NCI-H2081 treated with DMSO at 0.1 percent for 48 hours (cell line): ENCODE data around the gene PRKCZ.

Source experiments
- DNase-seq: peaks from one replicate; lab custom pipeline; 2025; lab: John Stamatoyannopoulos, UW

Gene PRKCZ

DNA sequence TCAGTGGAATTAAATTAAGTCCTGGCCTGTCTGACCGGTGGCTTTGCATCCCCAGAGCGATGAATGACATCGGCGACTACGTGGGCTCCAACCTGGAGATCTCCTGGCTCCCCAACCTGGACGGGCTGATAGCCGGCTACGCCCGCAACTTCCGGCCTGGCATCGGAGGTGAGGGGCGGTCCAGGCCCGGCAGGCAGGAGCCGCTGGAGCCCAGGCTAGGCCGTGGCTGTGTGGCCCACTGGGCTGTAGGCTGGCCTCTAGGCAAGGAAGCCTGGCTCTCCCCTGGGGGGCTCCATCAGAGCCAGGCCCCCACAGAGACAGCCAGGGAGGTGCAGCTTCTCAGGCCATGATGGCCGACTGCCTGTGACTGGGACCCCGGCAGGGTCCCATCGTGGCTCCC, 25.3 kb upstream of the PRKCZ start:
- DNase-seq, result no peak

DNA sequence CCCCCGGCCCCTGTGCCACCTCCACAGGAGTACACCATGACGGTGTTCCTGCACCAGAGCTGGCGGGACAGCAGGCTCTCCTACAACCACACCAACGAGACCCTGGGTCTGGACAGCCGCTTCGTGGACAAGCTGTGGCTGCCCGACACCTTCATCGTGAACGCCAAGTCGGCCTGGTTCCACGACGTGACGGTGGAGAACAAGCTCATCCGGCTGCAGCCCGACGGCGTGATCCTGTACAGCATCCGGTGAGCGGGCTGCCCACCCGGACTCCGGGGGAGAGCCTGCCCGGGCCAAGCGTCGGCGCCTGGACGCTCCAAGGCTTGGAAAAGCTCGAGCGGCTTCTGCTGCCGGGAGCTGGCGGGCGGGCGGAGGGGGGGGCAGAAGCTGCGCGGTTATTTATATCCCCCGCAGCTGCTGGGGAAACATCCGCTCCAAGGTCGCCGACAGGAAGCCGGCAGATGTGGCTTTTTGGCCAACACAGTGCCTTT, 24.7 kb upstream of the PRKCZ start:
- DNase-seq, result no peak

GRCh38 chr1:2027961-2028583, 22.1 kb upstream of the PRKCZ start:
- DNase-seq, result no peak

DNA sequence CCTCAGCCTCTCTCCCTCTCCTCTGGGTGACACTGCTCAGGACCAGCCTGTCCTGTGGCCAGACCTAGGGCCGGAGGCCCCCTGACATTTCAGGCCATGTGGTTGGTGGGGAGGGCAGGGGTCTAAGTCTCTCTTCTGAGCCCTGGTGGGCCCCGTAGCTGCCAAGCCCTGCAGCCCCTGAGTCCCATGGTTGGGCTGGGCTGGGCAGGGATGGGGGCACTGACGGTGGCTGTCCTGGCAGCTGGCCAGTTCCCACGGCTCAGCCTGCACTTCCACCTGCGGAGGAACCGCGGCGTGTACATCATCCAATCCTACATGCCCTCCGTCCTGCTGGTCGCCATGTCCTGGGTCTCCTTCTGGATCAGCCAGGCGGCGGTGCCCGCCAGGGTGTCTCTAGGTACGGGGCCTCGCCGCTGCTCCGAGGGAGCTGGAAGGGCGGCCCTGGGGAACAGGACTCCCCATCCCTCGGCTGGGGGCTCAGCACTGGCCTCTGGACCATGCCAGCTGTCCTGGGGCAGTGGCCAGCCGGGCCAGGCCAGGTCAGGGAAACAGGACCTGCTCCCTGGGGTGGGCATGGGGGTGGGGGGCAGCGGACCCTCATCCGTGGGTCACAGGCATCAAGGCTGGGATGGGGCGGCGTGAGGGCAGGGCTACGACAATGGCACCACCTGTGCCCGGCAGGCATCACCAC, 21.2 kb upstream of the PRKCZ start:
- DNase-seq, result no peak

DNA sequence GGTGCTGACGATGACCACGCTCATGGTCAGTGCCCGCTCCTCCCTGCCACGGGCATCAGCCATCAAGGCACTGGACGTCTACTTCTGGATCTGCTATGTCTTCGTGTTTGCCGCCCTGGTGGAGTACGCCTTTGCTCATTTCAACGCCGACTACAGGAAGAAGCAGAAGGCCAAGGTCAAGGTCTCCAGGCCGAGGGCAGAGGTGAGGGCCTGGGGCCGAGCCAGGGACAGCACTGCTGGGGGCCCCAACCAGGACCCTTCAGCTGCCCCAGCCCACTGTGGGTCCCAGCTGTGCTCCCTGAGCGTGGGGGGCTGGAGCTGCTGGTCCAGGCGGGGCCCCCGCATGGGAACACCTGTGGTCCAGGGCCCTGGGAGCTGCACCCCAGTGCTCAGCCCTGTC, 20.6 kb upstream of the PRKCZ start:
- DNase-seq, result no peak

DNA sequence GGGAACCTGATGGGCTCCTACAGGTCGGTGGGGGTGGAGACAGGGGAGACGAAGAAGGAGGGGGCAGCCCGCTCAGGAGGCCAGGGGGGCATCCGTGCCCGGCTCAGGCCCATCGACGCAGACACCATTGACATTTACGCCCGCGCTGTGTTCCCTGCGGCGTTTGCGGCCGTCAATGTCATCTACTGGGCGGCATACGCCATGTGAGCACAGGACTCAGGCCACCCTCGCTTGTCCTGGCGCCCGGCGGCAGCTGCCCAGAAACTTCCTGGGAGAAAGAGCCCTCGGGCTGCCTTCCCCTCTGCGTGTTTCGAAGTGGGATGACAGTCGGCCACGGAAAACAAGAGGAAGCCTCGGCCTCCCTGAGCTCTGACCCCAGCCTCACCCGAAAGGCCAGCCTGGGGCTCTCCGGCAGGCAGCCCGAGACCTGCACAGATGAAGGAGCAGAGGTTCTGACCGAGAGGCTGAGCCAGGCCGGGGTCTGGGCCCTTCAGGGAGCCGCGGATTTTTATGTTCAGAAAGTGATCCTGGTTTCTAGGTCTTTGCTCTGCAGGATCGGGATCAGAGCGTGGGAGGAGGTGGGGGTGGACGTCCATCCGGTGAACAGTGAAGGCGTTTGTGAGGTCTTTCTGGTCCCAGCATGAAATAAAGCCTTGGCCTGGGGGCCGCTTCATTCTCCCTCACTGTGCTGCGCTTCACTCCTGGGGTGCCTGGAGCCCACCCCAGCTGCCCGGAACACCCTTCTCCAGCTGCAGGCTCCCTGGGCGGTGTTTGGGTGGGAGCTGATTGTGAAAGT, 19.9 kb upstream of the PRKCZ start:
- DNase-seq, result no peak

- DNase-seq, result no peak
Observed at GRCh38 chr1:2031546-2032540, 18.4 kb upstream of the PRKCZ start.

DNA sequence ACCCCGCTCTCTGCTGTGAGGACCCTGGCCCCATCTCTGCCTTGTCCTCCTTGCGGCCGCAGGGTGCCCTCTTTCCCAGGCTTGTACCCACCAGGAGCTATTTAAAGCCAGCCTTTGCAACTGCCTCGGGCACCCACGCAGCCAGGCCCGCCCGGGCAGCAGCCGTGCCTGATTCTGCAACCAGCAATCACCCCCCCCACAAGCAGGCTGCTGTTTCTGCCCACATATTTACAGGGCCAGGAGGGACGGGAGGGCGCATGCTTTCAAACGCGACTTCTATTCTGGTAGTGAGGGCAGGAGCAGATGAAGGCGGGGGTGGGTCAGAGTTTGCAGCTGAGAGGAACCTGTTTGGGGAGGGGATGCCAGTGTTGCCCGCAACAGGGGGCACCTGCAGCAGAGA, 17.5 kb upstream of the PRKCZ start:
- no peak for DNase-seq

DNA sequence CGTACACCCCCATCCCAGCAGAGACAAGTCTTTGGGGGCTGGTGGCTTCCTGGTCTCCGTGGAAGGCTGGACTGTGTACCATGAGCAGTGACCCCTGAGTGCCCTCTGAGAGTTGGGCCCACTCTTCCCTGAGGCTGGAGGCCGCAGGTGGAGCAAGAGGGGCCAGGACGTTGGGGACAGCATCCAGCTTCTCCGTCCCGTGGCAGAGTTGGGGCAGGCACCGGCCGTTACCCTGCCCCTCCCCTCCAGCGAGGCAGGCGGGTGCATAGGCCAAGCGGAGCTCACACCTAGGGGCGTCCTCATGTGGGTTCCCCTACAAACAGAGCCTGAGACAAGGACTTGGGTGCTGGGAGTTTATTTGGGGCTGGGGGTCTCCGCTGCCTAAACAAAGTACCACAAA, 17.0 kb upstream of the PRKCZ start:
- no peak for DNase-seq

DNA sequence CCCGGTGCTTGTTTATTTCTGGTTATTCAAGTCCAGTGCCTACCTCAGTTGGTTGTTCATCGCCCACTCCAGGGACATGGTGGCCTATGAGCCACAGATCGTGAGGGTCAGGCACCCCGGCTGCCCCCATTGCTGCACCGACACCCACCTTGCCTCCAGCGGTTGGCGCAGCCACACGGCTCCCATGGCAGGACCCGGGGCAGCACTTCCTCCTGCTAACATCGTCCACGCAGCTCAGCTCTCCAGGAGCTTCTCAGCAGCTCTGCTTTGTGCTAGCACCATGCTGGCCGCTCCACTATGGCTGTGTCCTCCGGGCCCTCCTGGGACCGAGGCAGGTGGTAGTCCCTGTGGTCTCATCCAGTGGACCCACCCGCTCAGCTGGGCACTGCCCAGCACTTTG, 13.9 kb upstream of the PRKCZ start:
- no peak for DNase-seq

DNA sequence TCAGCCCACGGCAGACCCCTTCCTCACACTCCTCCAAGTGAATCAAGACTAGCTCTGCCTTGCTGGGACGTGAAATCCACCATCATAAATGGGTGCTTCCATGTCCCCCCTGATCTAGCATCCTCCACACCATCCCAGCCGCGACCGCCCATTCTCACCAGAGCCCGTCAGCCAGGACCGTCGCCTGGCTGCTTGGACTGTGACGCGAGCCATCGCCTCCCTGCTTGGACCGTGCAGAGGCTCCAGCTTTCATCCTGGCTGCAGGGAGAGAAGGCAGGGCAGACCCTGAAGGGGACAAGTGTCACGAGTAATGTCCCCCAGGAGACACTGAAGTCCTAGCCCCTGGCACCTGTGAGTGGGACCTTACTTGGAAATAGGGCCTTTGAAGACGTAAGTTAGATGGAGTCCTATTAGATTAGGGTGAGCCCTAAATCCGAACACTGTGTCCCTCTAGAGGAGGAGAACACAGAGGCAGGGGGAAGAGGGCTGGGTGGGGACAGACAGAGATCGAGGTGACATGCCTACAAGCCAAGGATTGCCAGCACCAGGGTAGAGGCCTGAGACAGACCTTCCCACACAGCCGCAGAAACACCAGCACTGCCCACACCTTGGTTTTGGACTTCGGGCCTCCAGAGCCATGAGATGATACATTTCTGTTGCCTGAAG, 12.8 kb upstream of the PRKCZ start:
- no peak for DNase-seq

DNA sequence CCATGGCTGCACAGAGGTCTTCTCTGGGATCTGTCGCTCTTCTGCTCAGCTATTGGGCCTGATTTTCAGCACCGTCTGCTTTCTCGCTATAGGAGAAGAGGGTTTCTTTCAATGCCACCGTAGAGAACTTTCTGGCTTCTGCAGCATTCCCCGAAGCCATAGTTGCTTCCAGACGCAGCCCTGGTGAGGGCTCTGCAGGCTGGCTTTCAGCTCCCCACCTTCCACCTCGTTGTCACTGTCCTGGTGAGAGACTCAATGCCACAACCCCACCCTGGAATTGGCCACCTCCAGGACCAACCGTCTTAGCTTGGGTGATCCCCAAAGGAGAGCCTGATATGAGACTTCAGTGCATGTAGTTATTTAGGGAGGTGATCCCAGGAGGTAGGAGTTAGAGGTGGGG, 12.0 kb upstream of the PRKCZ start:
- DNase-seq, result no peak

- no peak for DNase-seq
Observed at GRCh38 chr1:2039251-2039650, 11.0 kb upstream of the PRKCZ start.

DNA sequence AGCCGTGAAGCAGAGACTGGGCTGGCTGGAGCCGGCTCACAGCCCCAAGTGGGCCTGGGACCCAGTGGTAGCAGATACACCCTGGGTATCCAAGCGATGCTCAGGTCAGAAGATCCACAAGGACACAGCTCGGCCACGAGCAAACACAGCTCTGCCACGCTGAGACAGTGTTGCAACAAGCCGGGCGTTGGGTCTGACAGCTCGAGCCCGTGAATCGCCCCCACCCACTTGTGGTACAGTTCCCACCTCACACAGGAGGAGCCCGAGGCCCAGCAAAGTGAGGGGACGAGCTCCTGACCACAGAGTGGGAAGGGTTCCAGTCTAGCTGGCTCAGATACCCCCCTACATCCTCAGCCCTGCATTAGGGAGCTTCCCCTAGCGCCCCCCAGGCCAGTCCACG, 8.9 kb upstream of the PRKCZ start:
- DNase-seq, result no peak

GRCh38 chr1:2041887-2042286, 8.3 kb upstream of the PRKCZ start:
- DNase-seq, result no peak

- DNase-seq, result no peak
Observed at GRCh38 chr1:2042830-2043773, 7.1 kb upstream of the PRKCZ start.

DNA sequence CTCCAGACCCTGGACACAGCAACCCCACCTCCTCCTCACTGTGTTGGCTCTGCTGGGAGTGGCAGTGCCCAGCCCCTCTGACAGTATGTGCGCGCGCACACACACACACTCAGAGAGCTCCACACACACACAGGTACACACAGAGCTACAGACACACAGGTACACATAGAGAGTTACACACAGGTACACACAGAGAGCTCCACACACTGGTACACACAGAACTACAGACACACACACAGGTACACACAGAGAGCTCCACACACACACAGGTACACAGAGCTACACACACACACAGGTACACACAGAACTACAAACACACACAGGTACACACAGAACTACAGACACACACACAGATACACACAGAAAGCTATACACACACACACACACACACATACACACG, 6.3 kb upstream of the PRKCZ start:
- no peak for DNase-seq

DNA sequence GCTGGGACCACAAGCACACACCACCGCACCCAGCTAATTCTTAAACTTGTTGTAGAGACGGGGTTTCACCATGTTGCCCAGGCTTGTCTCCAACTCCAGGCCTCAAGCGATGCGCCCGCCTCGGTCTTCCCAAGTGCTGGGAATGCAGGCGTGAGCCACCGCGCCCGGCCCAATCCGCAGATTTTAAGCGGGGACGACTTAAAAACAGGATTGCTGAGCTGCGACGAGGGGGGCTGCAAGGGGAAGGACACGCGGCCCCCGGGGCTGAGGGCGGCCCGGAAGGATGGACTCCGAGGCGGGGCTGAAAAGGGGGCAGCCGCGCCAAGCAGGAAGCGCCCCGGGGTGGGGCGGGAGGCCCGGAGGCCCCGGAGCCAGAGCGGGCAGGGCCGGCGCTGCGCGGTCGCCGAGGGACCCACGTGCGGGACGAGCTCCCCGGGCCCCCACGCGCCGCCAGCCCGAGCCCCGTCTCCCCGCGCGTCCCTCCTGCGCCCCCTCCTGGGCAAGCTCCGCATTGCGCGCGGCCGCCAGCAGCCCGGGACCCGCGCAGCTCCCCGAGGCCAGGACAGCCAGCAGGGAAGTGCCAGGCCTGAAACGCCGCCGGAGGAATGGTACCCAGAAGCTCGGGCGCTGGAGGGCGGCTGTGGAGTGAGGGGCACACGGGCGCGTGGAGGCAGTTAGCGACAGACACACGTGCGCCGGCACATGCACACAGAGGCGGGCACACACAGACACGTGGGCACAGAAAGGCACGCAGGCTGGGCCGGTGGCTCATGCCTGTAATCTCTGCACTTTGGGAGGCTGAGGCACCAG, 5.5 kb upstream of the PRKCZ start:
- no peak for DNase-seq

DNA sequence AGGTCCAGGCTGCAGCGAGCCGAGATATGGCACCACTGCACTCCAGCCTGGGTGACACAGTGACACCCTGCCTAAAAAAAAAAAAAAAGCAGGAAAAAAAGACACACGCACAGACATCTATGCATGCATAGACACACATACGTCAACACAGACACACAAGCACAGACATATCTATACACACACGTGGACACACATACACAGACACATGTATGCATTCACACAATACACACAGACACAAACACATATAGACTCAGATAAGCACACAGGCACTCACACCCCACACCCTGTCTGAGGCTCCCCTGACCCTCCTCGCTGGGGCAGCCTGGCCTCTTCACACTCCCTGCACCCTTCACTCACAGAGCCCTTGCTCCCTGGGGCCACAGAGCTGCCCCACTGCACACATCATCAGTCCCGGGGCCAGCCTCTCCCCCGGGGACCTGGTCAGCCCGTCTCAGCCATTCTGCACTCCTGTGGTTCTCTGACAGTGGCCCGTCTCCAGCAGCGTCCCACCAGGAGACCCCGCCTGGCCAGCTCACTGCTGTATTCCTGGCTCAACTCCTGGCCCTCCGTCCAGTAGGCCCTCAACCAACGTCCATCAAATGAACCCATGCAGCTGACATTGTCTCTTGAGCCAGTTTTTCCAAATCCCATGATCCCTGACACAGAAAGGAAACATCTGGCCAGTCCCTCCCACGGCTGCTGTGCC, 4.6 kb upstream of the PRKCZ start:
- DNase-seq, result no peak
